Vagina (tissue), 2 donors: ENCODE measurements around the gene RAB37.

ENCODE experiments used
- CTCF ChIP-seq, 3 experiments: fragments of 450-650 bp in 2 of 3; fragments of 200-600 bp in 1 of 3; sonication (generic) in 1 of 3; IDR thresholded peaks; one replicate each; pipeline ENCODE4 v1.5.1; 2017 to 2019; ENCODE audit warnings: antibody characterized with exemption in 3 of 3, mild to moderate bottlenecking in 2 of 3, moderate library complexity in 2 of 3
- POLR2A ChIP-seq, 2 donors: fragments of 450-650 bp; IDR thresholded peaks; one replicate each; pipeline ENCODE4 v1.6.1; 2017; ENCODE audit warnings: antibody characterized with exemption in 2 of 2, mild to moderate bottlenecking in 2 of 2, moderate library complexity in 2 of 2

GRCh38 chr17:74744349-74744713 is 7.3 kb downstream of the RAB37 start:
- TF ChIP-seq POLR2A (IDR thresholded peaks at IDR 0.05) (no peak), CTCF (IDR thresholded peaks at IDR 0.05) (no peak)
